DND-41 (cell line): ENCODE results near the gene FRS2.

Experiments used
- ATAC-seq: fragments of 200-7000 bp; cut with Tn5 transposase; 3 replicates; pipeline ENCODE4 v1.9.1; 2021; ENCODE audit warnings: low read depth; ENCODE audit not compliant: insufficient read depth
- DNase-seq: peaks from one replicate; pipeline ENCODE4 v3.0.0-alpha.2; 2020
- H2AFZ ChIP-seq: 2 replicates; pipeline ENCODE4 v1.6.0; 2012; ENCODE audit warnings: low read depth, low read length
- H3K27ac ChIP-seq: 2 replicates; pipeline ENCODE4 v1.5.1; 2012; ENCODE audit warnings: low read length, inconsistent platforms
- H3K27me3 ChIP-seq: fragments of 200-600 bp; sonication (generic); 2 replicates; pipeline ENCODE4 v1.6.0; 2012; ENCODE audit warnings: low read length, mild to moderate bottlenecking, inconsistent platforms; ENCODE audit not compliant: insufficient read depth, poor library complexity
- H3K36me3 ChIP-seq: 2 replicates; pipeline ENCODE4 v1.5.1; 2012; ENCODE audit warnings: low read length, inconsistent platforms; ENCODE audit not compliant: insufficient read depth
- H3K4me1 ChIP-seq: 2 replicates; pipeline ENCODE4 v1.5.1; 2012; ENCODE audit warnings: mild to moderate bottlenecking, low read length; ENCODE audit not compliant: insufficient read depth
- H3K4me2 ChIP-seq: 2 replicates; pipeline ENCODE4 v1.6.0; 2012; ENCODE audit warnings: mild to moderate bottlenecking, moderate library complexity, low read length, inconsistent platforms; ENCODE audit not compliant: insufficient read depth
- H3K4me3 ChIP-seq, 2 experiments: fragments of 200-600 bp in 1 of 2; shearing (Covaris generic) in 1 of 2; 2 replicates each; pipeline ENCODE4 v1.5.1; 2012 to 2016; ENCODE audit warnings: inconsistent platforms in 2 of 2, low read length in 2 of 2, mild to moderate bottlenecking in 2 of 2, low read depth in 1 of 2, moderate library complexity in 1 of 2
- H3K79me2 ChIP-seq: 2 replicates; pipeline ENCODE4 v1.6.0; 2012; ENCODE audit warnings: low read length, inconsistent platforms; ENCODE audit not compliant: insufficient read depth
- H3K9ac ChIP-seq: 2 replicates; pipeline ENCODE4 v1.6.0; 2012; ENCODE audit warnings: low read depth, mild to moderate bottlenecking, inconsistent platforms, low read length, moderate library complexity
- H3K9me3 ChIP-seq: 2 replicates; pipeline ENCODE4 v1.5.1; 2012; ENCODE audit warnings: low read length, moderate library complexity, mild to moderate bottlenecking, inconsistent platforms; ENCODE audit not compliant: insufficient read depth, severe bottlenecking
- H4K20me1 ChIP-seq: 2 replicates; pipeline ENCODE4 v1.6.0; 2012; ENCODE audit warnings: low read length; ENCODE audit not compliant: insufficient read depth
- EZH2 ChIP-seq: IDR thresholded peaks from 3 replicates; pipeline ENCODE4 v1.6.1; 2012; ENCODE audit warnings: borderline replicate concordance, low read depth, mild to moderate bottlenecking, moderate library complexity, low read length, inconsistent platforms; ENCODE audit not compliant: severe bottlenecking
- TF ChIP-seq, protein P1 (sequence below): IDR thresholded peaks from 2 replicates; pipeline ENCODE4 v1.5.1; 2012; ENCODE audit warnings: borderline replicate concordance, low read length, moderate library complexity, mild to moderate bottlenecking; ENCODE audit not compliant: poor library complexity, severe bottlenecking; ENCODE audit errors: extremely low read depth

FRS2 gene

GRCh38 chr12:69579029-69579428 lies 108.8 kb downstream of the FRS2 start:
- H3K4me1 ChIP-seq, result no peaks in the 10 kb centered on the region
- H3K79me2 ChIP-seq, result no peaks in the 10 kb centered on the region
- no peaks in the 10 kb centered on the region for H4K20me1 ChIP-seq
- H3K4me2 ChIP-seq, result no peak overlapping the region
- H2AFZ ChIP-seq, result no peak overlapping the region
- no peak overlapping the region for H3K27ac ChIP-seq
- H3K4me3 ChIP-seq, result no peak overlapping the region
- no peak for ATAC-seq
- no peak overlapping the region for H3K9ac ChIP-seq
- H3K9me3 ChIP-seq, result no peaks in the 10 kb centered on the region
- no peak for DNase-seq
- no peaks in the 10 kb centered on the region for H3K27me3 ChIP-seq
- TF ChIP-seq, protein P1, sequence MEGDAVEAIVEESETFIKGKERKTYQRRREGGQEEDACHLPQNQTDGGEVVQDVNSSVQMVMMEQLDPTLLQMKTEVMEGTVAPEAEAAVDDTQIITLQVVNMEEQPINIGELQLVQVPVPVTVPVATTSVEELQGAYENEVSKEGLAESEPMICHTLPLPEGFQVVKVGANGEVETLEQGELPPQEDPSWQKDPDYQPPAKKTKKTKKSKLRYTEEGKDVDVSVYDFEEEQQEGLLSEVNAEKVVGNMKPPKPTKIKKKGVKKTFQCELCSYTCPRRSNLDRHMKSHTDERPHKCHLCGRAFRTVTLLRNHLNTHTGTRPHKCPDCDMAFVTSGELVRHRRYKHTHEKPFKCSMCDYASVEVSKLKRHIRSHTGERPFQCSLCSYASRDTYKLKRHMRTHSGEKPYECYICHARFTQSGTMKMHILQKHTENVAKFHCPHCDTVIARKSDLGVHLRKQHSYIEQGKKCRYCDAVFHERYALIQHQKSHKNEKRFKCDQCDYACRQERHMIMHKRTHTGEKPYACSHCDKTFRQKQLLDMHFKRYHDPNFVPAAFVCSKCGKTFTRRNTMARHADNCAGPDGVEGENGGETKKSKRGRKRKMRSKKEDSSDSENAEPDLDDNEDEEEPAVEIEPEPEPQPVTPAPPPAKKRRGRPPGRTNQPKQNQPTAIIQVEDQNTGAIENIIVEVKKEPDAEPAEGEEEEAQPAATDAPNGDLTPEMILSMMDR, result no peak
- no peak for TF ChIP-seq EZH2
- peaks cover 17% of the 10 kb centered on the region for H3K36me3 ChIP-seq

GRCh38 chr12:69580074-69580473 lies 109.9 kb downstream of the FRS2 start:
- no peak overlapping the region for H3K4me2 ChIP-seq
- no peak overlapping the region for H2AFZ ChIP-seq
- peaks cover 7% of the 10 kb centered on the region; the same call in 1 of the 2 replicates for H3K4me1 ChIP-seq
- no peaks in the 10 kb centered on the region for H3K27me3 ChIP-seq
- no peaks in the 10 kb centered on the region for H4K20me1 ChIP-seq
- no peak overlapping the region for H3K4me3 ChIP-seq
- H3K27ac ChIP-seq, result no peak overlapping the region
- H3K9ac ChIP-seq, result no peak overlapping the region
- no peaks in the 10 kb centered on the region for H3K9me3 ChIP-seq
- DNase-seq (no peak), ATAC-seq (no peak)
- TF ChIP-seq EZH2, result no peak
- TF ChIP-seq, protein P1, result no peak
- 0 out of 2 replicates have a peak, but pooled peaks cover 1% of the 10 kb centered on the region for H3K79me2 ChIP-seq
- peaks cover 7% of the 10 kb centered on the region; the same call in 1 of the 2 replicates for H3K36me3 ChIP-seq

GRCh38 chr12:69583203-69583602 lies 113.0 kb downstream of the FRS2 start:
- peaks cover 13% of the 10 kb centered on the region for H4K20me1 ChIP-seq
- H3K4me1 ChIP-seq, result peaks cover 29% of the 10 kb centered on the region
- H3K36me3 ChIP-seq, result peaks cover 23% of the 10 kb centered on the region
- DNase-seq, result no peak
- TF ChIP-seq, protein P1, result peak; percentile 37
- TF ChIP-seq EZH2, result no peak
- no peak overlapping the region for H2AFZ ChIP-seq
- H3K27ac ChIP-seq, result no peak overlapping the region
- no peak overlapping the region for H3K4me2 ChIP-seq
- no peaks in the 10 kb centered on the region for H3K9me3 ChIP-seq
- no peaks in the 10 kb centered on the region for H3K27me3 ChIP-seq
- no peak for ATAC-seq
- no peak overlapping the region for H3K4me3 ChIP-seq
- H3K9ac ChIP-seq, result no peak overlapping the region
- H3K79me2 ChIP-seq, result peaks cover 31% of the 10 kb centered on the region
